Vagina (tissue), 2 donors: ENCODE data around the gene TTYH1.

Experiments
- CTCF ChIP-seq, 3 experiments: fragments of 450-650 bp in 2 of 3; fragments of 200-600 bp in 1 of 3; sonication (generic) in 1 of 3; IDR thresholded peaks; one replicate each; pipeline ENCODE4 v1.5.1; 2017 to 2019; ENCODE audit warnings: antibody characterized with exemption in 3 of 3, mild to moderate bottlenecking in 2 of 3, moderate library complexity in 2 of 3
- POLR2A ChIP-seq, 2 donors: fragments of 450-650 bp; IDR thresholded peaks; one replicate each; pipeline ENCODE4 v1.6.1; 2017; ENCODE audit warnings: antibody characterized with exemption in 2 of 2, mild to moderate bottlenecking in 2 of 2, moderate library complexity in 2 of 2
- POLR2AphosphoS5 ChIP-seq, 2 donors: sonication (generic); formaldehyde crosslinking; IDR thresholded peaks; one replicate each; pipeline ENCODE4 v1.9.0; 2017; ENCODE audit warnings: antibody characterized with exemption in 2 of 2, mild to moderate bottlenecking in 2 of 2, low read depth in 1 of 2; ENCODE audit not compliant: insufficient read depth in 1 of 2

GRCh38 chr19:54393381-54393780 lies 21.9 kb upstream of the TTYH1 start:
- TF ChIP-seq POLR2A (IDR thresholded peaks at IDR 0.05) (no peak), CTCF (IDR thresholded peaks at IDR 0.05) (no peak), POLR2AphosphoS5 (IDR thresholded peaks at IDR 0.05; ENCODE audit: insufficient read depth in 1 of 2, low read depth in 1 of 2) (no peak)
